Measurements from ENCODE around the gene TRMT2A.

The TRMT2A gene

DNA sequence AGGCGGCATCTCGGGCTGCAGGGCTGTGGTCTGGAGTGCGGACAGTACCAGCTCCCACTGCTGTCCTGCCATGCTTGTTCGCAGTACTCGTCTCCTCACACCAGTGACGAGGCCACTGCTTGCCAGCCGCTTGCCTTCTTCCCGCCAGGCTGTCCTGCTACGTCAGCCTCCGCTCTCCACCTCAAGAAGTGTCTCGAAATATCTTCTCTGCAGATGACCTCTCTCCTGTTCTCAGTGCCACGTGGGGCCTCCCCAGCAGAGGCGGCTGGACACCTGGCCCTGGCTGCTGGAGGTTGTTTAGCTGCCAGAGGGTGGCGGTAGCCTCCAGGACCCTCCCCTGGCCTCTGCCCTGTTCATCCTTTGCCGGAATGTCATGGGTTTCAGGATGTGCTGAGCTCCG lies 36.9 kb upstream of the TRMT2A start:
- no peak overlapping the region for H3K4me3 Mint-ChIP-seq
- peaks cover 48% of the 10 kb centered on the region for H3K27me3 Mint-ChIP-seq
- ATAC-seq = no peak
- no peak overlapping the region for H3K27ac Mint-ChIP-seq
- no peaks in the 10 kb centered on the region for H3K36me3 Mint-ChIP-seq
- no peaks in the 10 kb centered on the region for H3K9me3 Mint-ChIP-seq
- H3K4me1 Mint-ChIP-seq = peaks cover 7% of the 10 kb centered on the region

DNA sequence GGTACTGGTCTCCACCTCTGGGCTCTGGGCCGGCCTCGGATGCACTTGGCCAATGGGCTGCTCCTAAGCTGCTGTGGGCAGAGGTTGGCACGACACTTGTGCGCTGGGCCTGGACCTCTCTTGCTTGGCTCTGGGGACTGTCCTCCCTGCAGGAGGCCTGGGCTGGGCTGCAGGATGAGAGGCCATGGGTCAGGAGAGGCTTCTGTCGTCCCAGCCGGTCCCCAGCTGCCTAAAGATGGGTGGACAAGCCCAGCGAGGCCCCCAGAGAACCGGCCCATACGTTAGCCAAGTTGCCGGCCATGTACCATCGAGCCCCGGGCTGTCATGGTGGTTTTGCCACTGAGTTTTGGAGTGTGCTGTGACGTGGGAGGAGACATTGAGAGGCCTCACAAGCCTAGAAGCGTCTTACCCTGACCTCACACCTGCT lies 35.5 kb upstream of the TRMT2A start:
- no peak overlapping the region for H3K4me3 Mint-ChIP-seq
- no peaks in the 10 kb centered on the region for H3K36me3 Mint-ChIP-seq
- peaks cover 7% of the 10 kb centered on the region for H3K4me1 Mint-ChIP-seq
- H3K9me3 Mint-ChIP-seq = no peaks in the 10 kb centered on the region
- H3K27me3 Mint-ChIP-seq = peaks cover 33% of the 10 kb centered on the region
- H3K27ac Mint-ChIP-seq = no peak overlapping the region
- ATAC-seq = no peak

DNA sequence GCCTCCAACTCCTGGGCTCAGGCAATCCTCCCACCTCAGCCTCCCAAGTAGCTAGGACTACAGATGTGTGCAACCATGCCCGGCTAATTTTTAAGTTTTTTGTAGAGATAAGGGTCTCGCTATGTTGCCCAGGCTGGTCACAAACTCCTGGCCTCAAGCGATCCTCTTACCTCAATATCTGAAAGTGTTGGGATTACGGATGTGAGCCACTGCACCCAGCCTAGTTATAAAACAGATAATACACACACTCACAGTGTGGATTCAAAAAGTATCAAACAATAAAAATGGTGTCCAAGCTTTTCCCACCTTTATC lies 34.2 kb upstream of the TRMT2A start:
- Mint-ChIP-seq H3K9me3 (no peaks in the 10 kb centered on the region), H3K4me3 (no peak overlapping the region), H3K36me3 (no peaks in the 10 kb centered on the region), H3K4me1 (peaks cover 6% of the 10 kb centered on the region), H3K27me3 (peaks cover 20% of the 10 kb centered on the region), H3K27ac (no peak overlapping the region)
- no peak for ATAC-seq

DNA sequence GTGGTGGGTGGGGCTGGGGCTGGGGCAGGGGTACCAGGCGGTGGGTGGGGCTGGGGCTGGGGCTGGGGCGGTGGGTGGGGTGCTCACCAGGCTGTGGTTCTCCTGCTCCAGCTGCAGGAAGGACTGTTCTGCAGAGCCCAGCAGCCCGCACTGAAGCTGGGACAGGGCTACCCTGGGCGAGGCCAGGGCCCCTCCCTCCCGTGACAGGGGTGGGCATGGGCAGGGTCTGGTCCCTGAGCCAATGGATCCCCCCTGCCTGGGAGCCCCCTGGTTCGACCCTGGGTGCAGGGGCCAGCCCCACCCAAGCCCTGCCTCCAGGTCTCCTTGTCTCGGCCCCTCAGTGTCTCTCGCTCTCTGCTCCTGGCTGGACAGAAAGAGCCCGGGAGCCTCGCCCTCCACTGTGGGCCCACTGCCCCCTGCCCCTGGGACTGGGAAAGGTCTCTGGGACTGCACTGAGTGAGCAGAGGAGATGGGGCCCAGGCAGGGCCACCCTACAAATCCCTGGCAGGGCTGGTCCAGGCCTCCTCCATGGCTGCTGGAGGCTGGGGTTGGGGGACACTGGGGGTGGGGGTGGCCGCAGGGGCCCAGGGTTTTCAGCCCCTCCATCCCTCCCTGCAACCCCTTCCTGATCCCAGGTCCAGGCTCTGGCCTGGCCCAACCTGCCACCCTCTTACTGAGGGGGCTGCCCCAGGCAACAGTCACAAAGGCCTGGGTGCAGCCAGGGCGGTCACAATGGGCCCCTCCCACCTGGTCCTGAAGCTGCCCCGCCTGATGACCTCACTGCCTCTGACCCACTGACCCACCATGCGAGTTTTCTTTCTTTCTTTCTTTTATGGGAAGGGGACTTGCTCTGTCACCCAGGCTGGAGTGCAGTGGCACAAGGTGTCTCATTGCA lies 33.6 kb upstream of the TRMT2A start, which contains the start of gene CCDC188:
Gene CCDC188, minus strand, starts transcription at position 675 of the 895 bp plus-strand sequence. Its CDS starts 69 bp downstream, at position 606.
- Mint-ChIP-seq H3K4me1 (peaks cover 8% of the 10 kb centered on the region), H3K27me3 (peaks cover 16% of the 10 kb centered on the region), H3K27ac (no peak within 1 kb of the TSS), H3K36me3 (peaks cover 3% of the 10 kb centered on the region), H3K9me3 (no peaks in the 10 kb centered on the region), H3K4me3 (no peak within 1 kb of the TSS)
- ATAC-seq = no peak

DNA sequence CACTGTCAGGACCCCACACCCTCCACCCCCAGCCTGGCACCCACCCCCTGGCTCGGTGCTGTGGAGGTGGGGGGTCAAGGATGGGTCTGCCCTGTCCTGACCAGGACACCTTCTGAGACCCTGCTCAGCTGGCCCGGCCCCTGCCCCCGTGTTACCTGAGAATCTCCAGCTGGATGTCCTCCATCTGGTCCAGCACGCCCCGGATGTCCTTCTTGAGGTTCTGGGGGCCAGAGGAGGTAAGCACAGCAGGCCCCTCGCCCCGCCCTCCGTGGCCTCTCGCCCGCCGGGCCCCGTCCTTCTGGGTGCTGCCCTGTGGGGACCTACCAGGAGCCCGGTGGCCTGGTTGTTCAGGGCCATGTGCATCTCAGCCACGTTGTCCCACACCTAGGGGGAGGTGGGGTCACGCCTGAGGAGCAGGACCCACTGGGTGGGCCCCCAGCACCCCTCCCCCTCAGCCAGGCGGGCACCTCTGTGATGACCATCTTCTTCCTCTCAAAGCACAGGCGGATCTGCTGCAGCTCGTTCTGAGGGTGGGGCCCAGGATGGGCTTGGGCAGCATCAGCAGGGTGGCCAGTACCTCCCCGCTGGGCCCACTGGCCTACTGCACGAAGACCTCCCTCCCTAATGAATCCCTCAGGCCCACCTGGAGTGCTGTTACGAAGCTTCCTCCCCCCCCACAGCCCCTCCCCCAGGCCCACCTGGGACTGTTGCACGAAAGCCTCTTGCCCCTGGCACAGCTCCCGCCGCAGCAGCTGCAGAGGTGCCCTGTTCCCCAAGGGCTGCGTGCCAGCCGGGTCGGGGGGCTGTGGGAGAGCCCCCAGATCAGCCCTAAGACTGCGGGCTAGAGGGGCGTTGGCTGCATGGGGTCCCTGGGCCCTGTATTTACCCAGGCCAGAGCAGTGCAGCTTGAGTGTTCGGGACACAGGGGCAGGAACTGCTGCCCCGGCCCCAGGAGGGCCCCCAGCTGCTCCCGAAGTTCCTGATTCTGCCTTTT lies 32.5 kb upstream of the TRMT2A start:
- H3K4me1 Mint-ChIP-seq = peaks cover 8% of the 10 kb centered on the region
- H3K36me3 Mint-ChIP-seq = peaks cover 11% of the 10 kb centered on the region
- no peak for ATAC-seq
- H3K4me3 Mint-ChIP-seq = no peak overlapping the region
- H3K27me3 Mint-ChIP-seq = peaks cover 11% of the 10 kb centered on the region
- no peaks in the 10 kb centered on the region for H3K9me3 Mint-ChIP-seq
- H3K27ac Mint-ChIP-seq = no peak overlapping the region

DNA sequence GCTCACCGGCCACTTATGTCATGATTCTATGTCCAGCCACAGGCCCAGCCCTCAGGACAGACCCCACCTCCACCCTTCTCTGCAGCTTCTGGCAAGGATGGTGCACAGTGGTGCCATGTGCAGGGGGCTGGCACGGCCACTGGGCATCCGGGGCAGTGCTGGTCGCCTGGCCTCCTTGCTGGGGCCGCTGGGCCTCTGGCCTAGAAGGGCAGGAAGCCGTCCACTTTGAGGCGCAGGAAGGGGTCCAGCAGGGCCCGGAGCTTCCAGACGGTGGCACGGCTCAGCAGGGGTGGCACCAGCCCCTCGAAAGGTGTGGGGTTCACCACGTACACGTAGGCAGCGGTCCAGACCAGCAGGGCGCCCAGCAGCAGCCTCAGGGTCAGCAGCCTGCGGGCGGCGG lies 31.4 kb upstream of the TRMT2A start:
- peaks cover 8% of the 10 kb centered on the region for H3K4me1 Mint-ChIP-seq
- no peaks in the 10 kb centered on the region for H3K9me3 Mint-ChIP-seq
- H3K27ac Mint-ChIP-seq = no peak overlapping the region
- no peak for ATAC-seq
- H3K4me3 Mint-ChIP-seq = no peak overlapping the region
- H3K27me3 Mint-ChIP-seq = no peaks in the 10 kb centered on the region
- peaks cover 22% of the 10 kb centered on the region for H3K36me3 Mint-ChIP-seq

DNA sequence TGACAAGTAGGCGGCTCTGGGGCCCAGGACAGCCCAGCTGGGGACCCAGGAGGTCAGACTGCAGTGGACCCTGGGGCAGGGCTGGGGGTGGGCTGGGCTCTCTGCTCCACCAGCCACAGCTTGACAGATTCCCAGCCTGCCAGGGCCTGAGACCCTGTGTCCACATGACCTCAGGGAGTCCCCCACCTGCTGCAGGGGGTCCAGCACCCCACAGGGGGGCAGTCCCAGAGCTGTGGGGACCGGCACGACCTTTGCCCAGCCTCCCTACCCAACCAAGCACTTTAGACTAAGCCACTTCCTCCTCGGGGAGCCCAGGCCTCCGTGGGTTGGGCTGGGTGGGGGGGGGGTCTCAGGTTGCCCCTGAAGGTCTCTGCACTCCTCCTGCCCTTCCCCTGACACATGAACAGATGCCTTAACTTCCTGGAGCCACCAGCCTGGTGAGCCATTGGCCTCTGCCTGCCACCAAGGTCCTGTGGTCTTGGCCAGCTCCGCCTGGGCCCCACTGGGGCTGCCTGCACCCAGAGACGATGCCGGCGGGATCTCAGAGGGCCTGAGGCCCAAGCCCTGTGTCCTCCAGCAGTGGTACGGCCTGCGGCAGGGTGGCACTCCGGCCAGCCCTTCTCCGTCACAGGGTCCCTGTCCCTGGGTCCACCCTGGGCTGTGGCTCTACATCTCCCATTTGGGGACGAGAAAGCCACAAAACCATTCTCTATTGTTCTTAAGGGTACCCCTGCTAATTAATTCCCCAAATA lies 30.4 kb upstream of the TRMT2A start:
- Mint-ChIP-seq H3K4me3 (no peak overlapping the region), H3K27ac (peak overlapping the region; percentile 79), H3K36me3 (peaks cover 24% of the 10 kb centered on the region), H3K4me1 (peaks cover 8% of the 10 kb centered on the region), H3K27me3 (no peaks in the 10 kb centered on the region), H3K9me3 (no peaks in the 10 kb centered on the region)
- ATAC-seq = peak; percentile 65

DNA sequence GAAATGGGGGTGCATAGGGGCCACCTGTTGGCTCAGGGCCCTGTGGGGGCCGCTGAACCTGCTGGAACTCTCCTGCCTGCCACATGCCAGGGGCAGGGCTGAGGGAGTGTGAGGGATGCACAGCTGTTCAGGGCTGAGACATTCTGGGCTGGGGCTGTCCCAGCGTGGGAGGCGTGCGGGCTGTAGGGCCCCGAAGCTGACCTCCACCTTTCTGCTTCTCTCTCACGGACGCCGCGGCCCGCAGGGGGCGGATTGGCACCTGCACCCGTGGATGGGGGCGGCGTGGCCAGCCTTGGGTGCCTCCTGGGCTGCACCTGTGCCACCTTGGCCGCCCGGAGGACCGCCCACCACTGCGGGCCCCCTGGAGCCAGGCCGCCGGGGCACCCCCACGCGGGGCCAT lies 29.8 kb upstream of the TRMT2A start:
- no peaks in the 10 kb centered on the region for H3K9me3 Mint-ChIP-seq
- H3K27me3 Mint-ChIP-seq = no peaks in the 10 kb centered on the region
- peaks cover 24% of the 10 kb centered on the region for H3K36me3 Mint-ChIP-seq
- H3K4me1 Mint-ChIP-seq = peaks cover 8% of the 10 kb centered on the region
- no peak overlapping the region for H3K4me3 Mint-ChIP-seq
- H3K27ac Mint-ChIP-seq = peak overlapping the region; percentile 79
- ATAC-seq = peak; percentile 71

DNA sequence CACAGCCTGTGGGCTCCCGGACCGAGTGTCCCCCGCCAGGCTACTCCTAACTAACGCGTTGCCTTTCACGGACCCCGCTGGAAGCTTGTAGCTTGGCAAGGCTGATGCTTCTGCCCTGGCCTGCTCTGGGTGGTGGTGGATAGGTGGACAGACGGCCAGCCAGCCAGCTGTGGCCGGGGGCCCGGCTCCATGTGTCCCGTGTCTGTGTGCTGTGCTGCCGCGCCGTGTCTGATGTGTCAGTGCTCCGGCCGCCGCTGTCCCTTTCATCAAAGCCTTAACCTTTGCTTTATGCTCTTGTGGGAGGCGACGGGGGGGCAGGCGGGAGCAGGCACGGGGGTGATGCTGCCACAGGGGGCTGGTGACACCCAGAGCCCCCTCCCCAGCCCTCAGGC lies 28.8 kb upstream of the TRMT2A start:
- H3K4me1 Mint-ChIP-seq = peaks cover 8% of the 10 kb centered on the region
- H3K9me3 Mint-ChIP-seq = no peaks in the 10 kb centered on the region
- H3K4me3 Mint-ChIP-seq = no peak overlapping the region
- peak overlapping the region; percentile 79 for H3K27ac Mint-ChIP-seq
- no peak for ATAC-seq
- no peaks in the 10 kb centered on the region for H3K27me3 Mint-ChIP-seq
- H3K36me3 Mint-ChIP-seq = peaks cover 24% of the 10 kb centered on the region

DNA sequence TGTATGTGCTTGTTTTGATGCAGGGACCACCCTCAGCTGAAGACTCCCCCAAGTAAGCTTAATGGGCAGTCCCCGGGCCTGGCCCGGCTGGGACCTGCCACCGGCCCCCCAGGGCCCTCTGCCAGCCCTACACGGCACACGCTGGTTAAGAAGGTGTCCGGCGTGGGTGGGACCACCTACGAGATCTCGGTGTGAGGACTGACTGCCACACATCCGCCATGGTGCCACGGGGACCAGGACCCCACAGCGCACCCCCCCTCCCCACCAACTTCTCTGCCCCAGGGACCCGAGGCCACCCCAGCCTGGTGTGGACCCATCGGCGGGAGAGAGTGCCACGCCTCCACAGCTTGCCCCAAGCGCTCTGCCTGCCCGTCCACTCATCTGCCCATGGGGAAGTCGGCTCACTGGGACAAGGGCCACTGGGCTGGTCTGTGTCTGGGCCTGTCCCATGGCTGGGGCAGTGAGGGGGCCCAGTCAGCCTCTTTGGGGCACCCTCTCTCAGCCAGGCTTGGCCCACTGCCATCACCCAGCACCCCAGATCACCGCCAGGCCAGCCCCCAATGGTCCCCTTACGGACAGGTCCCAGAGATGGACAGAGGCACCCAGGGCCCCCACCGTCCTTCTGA lies 28.3 kb upstream of the TRMT2A start:
- H3K9me3 Mint-ChIP-seq = no peaks in the 10 kb centered on the region
- ATAC-seq = no peak
- H3K4me1 Mint-ChIP-seq = peaks cover 8% of the 10 kb centered on the region
- H3K36me3 Mint-ChIP-seq = peaks cover 24% of the 10 kb centered on the region
- no peak overlapping the region for H3K4me3 Mint-ChIP-seq
- H3K27me3 Mint-ChIP-seq = no peaks in the 10 kb centered on the region
- H3K27ac Mint-ChIP-seq = no peak overlapping the region

DNA sequence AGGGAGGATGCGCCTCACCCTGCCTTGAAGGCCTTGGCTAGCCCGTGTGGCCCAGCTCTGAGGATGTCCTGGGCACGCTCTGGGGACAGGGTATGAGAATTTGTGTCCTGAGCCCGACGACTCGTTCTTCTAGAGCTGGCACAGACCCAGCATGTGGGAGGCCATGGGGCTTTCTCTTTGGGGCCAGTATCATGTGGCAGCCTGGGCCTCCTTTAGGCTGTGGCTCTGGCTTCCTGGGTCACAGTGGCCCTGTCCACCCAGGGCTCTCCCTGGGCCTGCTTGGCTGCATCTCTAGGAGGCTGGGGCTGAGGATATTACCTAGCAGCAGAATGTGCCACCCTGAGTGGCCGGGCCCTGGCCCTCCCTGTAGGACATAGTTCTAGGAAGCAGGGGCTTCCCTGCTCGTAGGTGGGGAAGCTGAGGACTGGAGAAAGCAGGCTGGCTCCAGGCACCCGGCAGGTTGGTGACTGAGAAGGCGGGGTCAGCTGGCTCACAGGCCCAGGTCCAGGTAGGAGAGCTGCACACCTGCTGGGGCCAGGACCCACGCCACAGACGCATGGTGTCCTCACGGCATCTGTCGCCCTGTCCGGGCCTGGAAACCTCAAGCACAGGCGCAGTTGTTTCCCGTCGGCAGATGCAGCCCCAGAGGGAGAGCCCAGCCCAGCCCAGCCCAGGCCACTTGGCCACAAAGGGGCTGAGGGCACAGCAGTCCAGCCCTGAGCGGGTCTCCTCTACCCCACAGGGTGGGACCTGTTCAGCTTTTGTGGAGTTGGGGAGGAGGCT lies 27.0 kb upstream of the TRMT2A start:
- Mint-ChIP-seq H3K4me1 (peaks cover 8% of the 10 kb centered on the region), H3K27me3 (no peaks in the 10 kb centered on the region), H3K36me3 (peaks cover 36% of the 10 kb centered on the region), H3K27ac (no peak overlapping the region), H3K4me3 (no peak overlapping the region), H3K9me3 (no peaks in the 10 kb centered on the region)
- ATAC-seq = no peak

DNA sequence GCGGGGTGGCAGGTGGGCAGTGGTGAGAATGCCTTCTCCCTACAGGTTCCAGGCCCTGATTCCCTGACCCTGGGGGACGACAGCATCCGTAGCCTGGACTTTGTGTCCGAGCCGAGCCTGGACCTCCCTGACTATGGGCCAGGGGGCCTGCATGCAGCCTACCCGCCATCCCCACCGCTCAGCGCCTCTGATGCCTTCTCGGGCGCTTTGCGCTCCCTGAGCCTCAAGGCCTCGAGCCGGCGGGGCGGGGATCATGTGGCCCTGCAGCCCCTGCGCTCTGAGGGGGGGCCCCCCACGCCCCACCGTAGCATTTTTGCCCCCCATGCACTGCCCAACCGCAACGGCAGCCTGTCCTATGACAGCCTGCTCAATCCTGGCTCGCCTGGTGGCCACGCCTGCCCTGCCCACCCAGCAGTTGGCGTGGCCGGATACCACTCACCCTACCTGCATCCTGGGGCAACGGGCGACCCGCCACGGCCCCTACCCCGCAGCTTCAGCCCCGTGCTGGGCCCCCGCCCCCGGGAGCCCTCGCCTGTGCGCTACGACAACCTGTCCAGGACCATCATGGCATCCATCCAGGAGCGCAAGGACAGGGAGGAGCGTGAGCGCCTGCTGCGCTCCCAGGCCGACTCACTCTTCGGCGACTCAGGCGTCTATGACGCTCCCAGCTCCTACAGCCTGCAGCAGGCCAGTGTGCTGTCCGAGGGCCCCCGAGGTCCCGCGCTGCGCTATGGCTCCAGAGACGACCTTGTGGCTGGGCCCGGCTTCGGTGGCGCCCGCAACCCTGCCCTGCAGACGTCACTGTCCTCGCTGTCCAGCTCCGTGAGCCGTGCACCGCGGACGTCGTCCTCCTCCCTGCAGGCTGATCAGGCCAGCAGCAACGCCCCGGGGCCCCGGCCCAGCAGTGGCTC lies 25.9 kb upstream of the TRMT2A start:
- no peak overlapping the region for H3K4me3 Mint-ChIP-seq
- no peak overlapping the region for H3K27ac Mint-ChIP-seq
- no peak for ATAC-seq
- peaks cover 37% of the 10 kb centered on the region for H3K36me3 Mint-ChIP-seq
- peaks cover 11% of the 10 kb centered on the region for H3K4me1 Mint-ChIP-seq
- no peaks in the 10 kb centered on the region for H3K9me3 Mint-ChIP-seq
- no peaks in the 10 kb centered on the region for H3K27me3 Mint-ChIP-seq

Measured in stimulated activated memory B cell treated with anti-CD40 and anti-IgM and Interleukin-4, amounts not matched to agents 10 μg/mL and 1 μg/mL and 100 μg/mL, for 72 hours (primary cell).